ENCODE results near the gene GNB1L. TPM values are rescaled to one million over a fixed set of nuclear protein-coding genes. Genes with fewer than 3 reads are reported as not detected.

GNB1L gene
- total and polyA plus RNA-seq, 10 of the 15 experiments (the other 5 are each of a cell fraction or from before 2014, with no cell fraction given), result 0.21 to 19.4 (median 6.8) TPM

DNA sequence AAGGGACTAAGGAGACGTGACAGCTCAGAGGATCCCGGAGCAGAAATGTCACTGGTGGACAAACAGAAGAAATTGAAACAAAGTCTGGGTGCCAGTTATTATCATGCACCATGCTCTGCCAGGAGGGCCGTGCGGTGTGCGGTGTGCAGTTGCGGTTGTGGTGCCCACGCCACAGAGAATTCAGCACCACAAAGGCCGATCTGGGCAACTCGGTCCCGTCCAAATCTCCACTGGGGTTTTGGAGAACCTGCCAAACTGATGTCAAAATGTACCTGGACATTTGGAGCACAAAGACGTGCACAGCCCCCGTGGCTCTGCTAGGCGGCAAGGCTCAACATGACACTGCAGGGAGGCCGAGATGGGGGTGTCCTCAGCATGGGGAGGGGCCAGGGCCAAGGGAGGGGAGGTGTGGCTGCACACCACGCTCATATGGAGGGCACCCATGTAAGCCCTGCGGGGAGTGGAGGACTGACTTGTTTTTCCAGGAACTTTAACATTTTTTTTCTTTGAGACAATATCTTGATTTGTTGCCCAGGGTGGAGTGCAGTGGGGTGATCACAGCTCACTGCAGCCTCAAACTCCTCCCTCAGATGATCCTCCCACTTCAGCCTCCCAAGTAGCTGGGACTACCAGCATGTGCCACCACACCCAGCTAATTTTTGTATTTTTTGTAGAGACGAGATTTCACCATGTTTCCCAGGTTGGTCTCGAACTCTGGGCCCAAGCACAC lies 39.4 kb downstream of the GNB1L start:
- RAD21 ChIA-PET (ENCODE audit: unreplicated experiment), result no interaction called here
- ATAC-seq (no peak), DNase-seq (ENCODE audit: low read depth, low spot score) (no peak), FAIRE-seq (no peak)
- no peak overlapping the region for H3K4me2 ChIP-seq (ENCODE audit: control insufficient read depth, insufficient read depth)
- H4K20me1 ChIP-seq (ENCODE audit: control insufficient read depth, insufficient read depth), result no peaks in the 10 kb centered on the region
- H3K4me3 ChIP-seq, result no peak overlapping the region
- SMC1A ChIA-PET (ENCODE audit: uncharacterized antibody, unreplicated experiment), result no interaction called here
- in situ Hi-C loops (cut with MboI) (no loop called here), intact Hi-C loops (cut with micrococcal nuclease; ENCODE audit: unreplicated experiment) (no loop called here)
- no peaks in the 10 kb centered on the region for H3K79me2 ChIP-seq (ENCODE audit: control insufficient read depth, insufficient read depth, low read length)
- TF ChIP-seq, protein P1, sequence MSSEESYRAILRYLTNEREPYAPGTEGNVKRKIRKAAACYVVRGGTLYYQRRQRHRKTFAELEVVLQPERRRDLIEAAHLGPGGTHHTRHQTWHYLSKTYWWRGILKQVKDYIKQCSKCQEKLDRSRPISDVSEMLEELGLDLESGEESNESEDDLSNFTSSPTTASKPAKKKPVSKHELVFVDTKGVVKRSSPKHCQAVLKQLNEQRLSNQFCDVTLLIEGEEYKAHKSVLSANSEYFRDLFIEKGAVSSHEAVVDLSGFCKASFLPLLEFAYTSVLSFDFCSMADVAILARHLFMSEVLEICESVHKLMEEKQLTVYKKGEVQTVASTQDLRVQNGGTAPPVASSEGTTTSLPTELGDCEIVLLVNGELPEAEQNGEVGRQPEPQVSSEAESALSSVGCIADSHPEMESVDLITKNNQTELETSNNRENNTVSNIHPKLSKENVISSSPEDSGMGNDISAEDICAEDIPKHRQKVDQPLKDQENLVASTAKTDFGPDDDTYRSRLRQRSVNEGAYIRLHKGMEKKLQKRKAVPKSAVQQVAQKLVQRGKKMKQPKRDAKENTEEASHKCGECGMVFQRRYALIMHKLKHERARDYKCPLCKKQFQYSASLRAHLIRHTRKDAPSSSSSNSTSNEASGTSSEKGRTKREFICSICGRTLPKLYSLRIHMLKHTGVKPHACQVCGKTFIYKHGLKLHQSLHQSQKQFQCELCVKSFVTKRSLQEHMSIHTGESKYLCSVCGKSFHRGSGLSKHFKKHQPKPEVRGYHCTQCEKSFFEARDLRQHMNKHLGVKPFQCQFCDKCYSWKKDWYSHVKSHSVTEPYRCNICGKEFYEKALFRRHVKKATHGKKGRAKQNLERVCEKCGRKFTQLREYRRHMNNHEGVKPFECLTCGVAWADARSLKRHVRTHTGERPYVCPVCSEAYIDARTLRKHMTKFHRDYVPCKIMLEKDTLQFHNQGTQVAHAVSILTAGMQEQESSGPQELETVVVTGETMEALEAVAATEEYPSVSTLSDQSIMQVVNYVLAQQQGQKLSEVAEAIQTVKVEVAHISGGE (CRISPR knock-in tag; IDR thresholded peaks at IDR 0.05), result no peak
- TF ChIP-seq, protein P2, sequence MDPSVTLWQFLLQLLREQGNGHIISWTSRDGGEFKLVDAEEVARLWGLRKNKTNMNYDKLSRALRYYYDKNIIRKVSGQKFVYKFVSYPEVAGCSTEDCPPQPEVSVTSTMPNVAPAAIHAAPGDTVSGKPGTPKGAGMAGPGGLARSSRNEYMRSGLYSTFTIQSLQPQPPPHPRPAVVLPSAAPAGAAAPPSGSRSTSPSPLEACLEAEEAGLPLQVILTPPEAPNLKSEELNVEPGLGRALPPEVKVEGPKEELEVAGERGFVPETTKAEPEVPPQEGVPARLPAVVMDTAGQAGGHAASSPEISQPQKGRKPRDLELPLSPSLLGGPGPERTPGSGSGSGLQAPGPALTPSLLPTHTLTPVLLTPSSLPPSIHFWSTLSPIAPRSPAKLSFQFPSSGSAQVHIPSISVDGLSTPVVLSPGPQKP (IDR thresholded peaks at IDR 0.05; ENCODE audit: low read depth, low read length), result no peak
- TF ChIP-seq ZNF217 (IDR thresholded peaks at IDR 0.05), result no peak
- TF ChIP-seq, protein P3, sequence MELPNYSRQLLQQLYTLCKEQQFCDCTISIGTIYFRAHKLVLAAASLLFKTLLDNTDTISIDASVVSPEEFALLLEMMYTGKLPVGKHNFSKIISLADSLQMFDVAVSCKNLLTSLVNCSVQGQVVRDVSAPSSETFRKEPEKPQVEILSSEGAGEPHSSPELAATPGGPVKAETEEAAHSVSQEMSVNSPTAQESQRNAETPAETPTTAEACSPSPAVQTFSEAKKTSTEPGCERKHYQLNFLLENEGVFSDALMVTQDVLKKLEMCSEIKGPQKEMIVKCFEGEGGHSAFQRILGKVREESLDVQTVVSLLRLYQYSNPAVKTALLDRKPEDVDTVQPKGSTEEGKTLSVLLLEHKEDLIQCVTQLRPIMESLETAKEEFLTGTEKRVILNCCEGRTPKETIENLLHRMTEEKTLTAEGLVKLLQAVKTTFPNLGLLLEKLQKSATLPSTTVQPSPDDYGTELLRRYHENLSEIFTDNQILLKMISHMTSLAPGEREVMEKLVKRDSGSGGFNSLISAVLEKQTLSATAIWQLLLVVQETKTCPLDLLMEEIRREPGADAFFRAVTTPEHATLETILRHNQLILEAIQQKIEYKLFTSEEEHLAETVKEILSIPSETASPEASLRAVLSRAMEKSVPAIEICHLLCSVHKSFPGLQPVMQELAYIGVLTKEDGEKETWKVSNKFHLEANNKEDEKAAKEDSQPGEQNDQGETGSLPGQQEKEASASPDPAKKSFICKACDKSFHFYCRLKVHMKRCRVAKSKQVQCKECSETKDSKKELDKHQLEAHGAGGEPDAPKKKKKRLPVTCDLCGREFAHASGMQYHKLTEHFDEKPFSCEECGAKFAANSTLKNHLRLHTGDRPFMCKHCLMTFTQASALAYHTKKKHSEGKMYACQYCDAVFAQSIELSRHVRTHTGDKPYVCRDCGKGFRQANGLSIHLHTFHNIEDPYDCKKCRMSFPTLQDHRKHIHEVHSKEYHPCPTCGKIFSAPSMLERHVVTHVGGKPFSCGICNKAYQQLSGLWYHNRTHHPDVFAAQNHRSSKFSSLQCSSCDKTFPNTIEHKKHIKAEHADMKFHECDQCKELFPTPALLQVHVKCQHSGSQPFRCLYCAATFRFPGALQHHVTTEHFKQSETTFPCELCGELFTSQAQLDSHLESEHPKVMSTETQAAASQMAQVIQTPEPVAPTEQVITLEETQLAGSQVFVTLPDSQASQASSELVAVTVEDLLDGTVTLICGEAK (IDR thresholded peaks at IDR 0.05; ENCODE audit: borderline replicate concordance), result no peak
- TF ChIP-seq CREB1 (IDR thresholded peaks at IDR 0.05; ENCODE audit: low read depth), result no peak
- no peak for TF ChIP-seq KLF5 (IDR thresholded peaks at IDR 0.05; ENCODE audit: partially characterized antibody)
- no peak for TF ChIP-seq MYC (IDR thresholded peaks at IDR 0.05; ENCODE audit: insufficient read depth, insufficient read length, insufficient replicate concordance, low read length, severe bottlenecking)
- TF ChIP-seq POLR2AphosphoS5 (IDR thresholded peaks at IDR 0.05; ENCODE audit: low read length), result no peak
- no peak for TF ChIP-seq ZNF274 (IDR thresholded peaks at IDR 0.05; ENCODE audit: insufficient read depth, insufficient read length)
- TF ChIP-seq EP300 (IDR thresholded peaks at IDR 0.05; ENCODE audit: borderline replicate concordance in 1 of 2, control insufficient read depth in 1 of 2, low read depth in 2 of 2, low read length in 2 of 2), result no peak
- no peak for TF ChIP-seq KAT2A (conservative IDR thresholded peaks at IDR 0.05; ENCODE audit: control insufficient read depth, low read depth, low read length)
- TF ChIP-seq SMAD5 (IDR thresholded peaks at IDR 0.05; ENCODE audit: low read depth), result no peak
- TF ChIP-seq BMI1 (IDR thresholded peaks at IDR 0.05; ENCODE audit: borderline replicate concordance), result no peak
- TF ChIP-seq POLR2AphosphoS2 (IDR thresholded peaks at IDR 0.05; ENCODE audit: low read depth, low read length), result no peak
- peaks cover 0 to 2% of the 10 kb centered on the region in 2 experiments; a peak in 2 of 4 replicates for H3K36me3 ChIP-seq (ENCODE audit: control insufficient read depth in 2 of 2, insufficient read depth in 2 of 2, low read length in 1 of 2)
- CTCF ChIA-PET, result no interaction called here
- H3K27ac ChIP-seq (ENCODE audit: control insufficient read depth, insufficient read depth), result no peak overlapping the region
- WGBS (ENCODE audit: insufficient coverage, insufficient replicate concordance, low lambda C conversion rate, missing lambda C conversion rate), result 82% methylated on average over 18 of the region's 18 CpGs
- POLR2A ChIA-PET, result no interaction called here
- no TSS peak for BruUV-seq (replicated peaks)
- no peaks in the 10 kb centered on the region for H3K4me1 ChIP-seq (ENCODE audit: control insufficient read depth, insufficient read depth, low read length)
- no peak overlapping the region for H2AFZ ChIP-seq (ENCODE audit: control insufficient read depth, low read depth, low read length)
- H3K27me3 ChIP-seq (replicated peaks in 1 of 2; ENCODE audit: control insufficient read depth in 2 of 2, insufficient read depth in 2 of 2, low read length in 1 of 2), result no peaks in the 10 kb centered on the region
- H3K9ac ChIP-seq (ENCODE audit: control insufficient read depth, insufficient read depth, low read length), result no peak overlapping the region
- H3K9me3 ChIP-seq (replicated peaks; ENCODE audit: control insufficient read depth, insufficient read depth, low read length), result no peaks in the 10 kb centered on the region

All from GM12878 (cell line).